ENCODE measurements around the gene BCAR3. TPM values are rescaled to one million over a fixed set of nuclear protein-coding genes. Genes with fewer than 3 reads are reported as not detected.

The BCAR3 gene
- total RNA-seq, 1 experiment from 2014 or later = 9.3 TPM

- intact Hi-C loops (cut with micrococcal nuclease; ENCODE audit: unreplicated experiment) = no loop called here
- H3K27me3 Mint-ChIP-seq (ENCODE audit: insufficient read depth, unreplicated experiment) = no peaks in the 10 kb centered on the region
- H3K27me3 ChIP-seq (replicated peaks; ENCODE audit: control insufficient read depth, insufficient read depth, low read length) = no peaks in the 10 kb centered on the region
- no TSS peak for BruUV-seq (replicated peaks)
- CTCF ChIA-PET = no interaction called here
- no peaks in the 10 kb centered on the region for H3K9me3 Mint-ChIP-seq (ENCODE audit: unreplicated experiment)
- H3K27ac Mint-ChIP-seq (ENCODE audit: unreplicated experiment) = no peak overlapping the region
- H3K9me3 ChIP-seq = no peaks in the 10 kb centered on the region
- H3K4me3 ChIP-seq (ENCODE audit: low read depth, low read length) = no peak overlapping the region
- H3K36me3 ChIP-seq (ENCODE audit: control insufficient read depth, insufficient read depth, low read length) = no peaks in the 10 kb centered on the region
- POLR2A ChIA-PET = no interaction called here
- peaks cover 7% of the 10 kb centered on the region for H3K36me3 Mint-ChIP-seq (ENCODE audit: insufficient read depth, unreplicated experiment)
- TF ChIP-seq CTCF (IDR thresholded peaks at IDR 0.05; ENCODE audit: insufficient read depth in 1 of 2, low read depth in 1 of 2, low read length in 1 of 2, severe bottlenecking in 1 of 2, unreplicated experiment in 1 of 2) = no peak
- H3K4me3 Mint-ChIP-seq (ENCODE audit: unreplicated experiment) = no peak overlapping the region
- DNase-seq = no peak
- H3K4me1 ChIP-seq = peaks cover 26% of the 10 kb centered on the region
- H3K4me1 Mint-ChIP-seq (ENCODE audit: low read depth, unreplicated experiment) = peaks cover 17% of the 10 kb centered on the region
These were observed 69.1 kb downstream of the BCAR3 start for GRCh38 chr1:93612510-93612909.

- POLR2A ChIA-PET = no interaction called here
- no peak for TF ChIP-seq CTCF (IDR thresholded peaks at IDR 0.05; ENCODE audit: insufficient read depth in 1 of 2, low read depth in 1 of 2, low read length in 1 of 2, severe bottlenecking in 1 of 2, unreplicated experiment in 1 of 2)
- H3K4me3 ChIP-seq (ENCODE audit: low read depth, low read length) = no peak overlapping the region
- BruUV-seq (replicated peaks) = no TSS peak
- H3K4me1 ChIP-seq = peaks cover 17% of the 10 kb centered on the region
- Mint-ChIP-seq H3K36me3 (ENCODE audit: insufficient read depth, unreplicated experiment) (peaks cover 14% of the 10 kb centered on the region), H3K9me3 (ENCODE audit: unreplicated experiment) (no peaks in the 10 kb centered on the region), H3K4me1 (ENCODE audit: low read depth, unreplicated experiment) (peaks cover 14% of the 10 kb centered on the region), H3K4me3 (ENCODE audit: unreplicated experiment) (no peak overlapping the region), H3K27ac (ENCODE audit: unreplicated experiment) (no peak overlapping the region), H3K27me3 (ENCODE audit: insufficient read depth, unreplicated experiment) (no peaks in the 10 kb centered on the region)
- no peaks in the 10 kb centered on the region for H3K27me3 ChIP-seq (replicated peaks; ENCODE audit: control insufficient read depth, insufficient read depth, low read length)
- H3K9me3 ChIP-seq = no peaks in the 10 kb centered on the region
- CTCF ChIA-PET = interaction anchor here (0.6 kb wide), 1 partner anchor 56 kb away, joined by 4 read pairs; no protein-coding TSS in a partner anchor
- no peaks in the 10 kb centered on the region for H3K36me3 ChIP-seq (ENCODE audit: control insufficient read depth, insufficient read depth, low read length)
- no peak for DNase-seq
- intact Hi-C loops (cut with micrococcal nuclease; ENCODE audit: unreplicated experiment) = no loop called here
These were observed 70.0 kb downstream of the BCAR3 start for GRCh38 chr1:93611668-93612067.

- Mint-ChIP-seq H3K27ac (ENCODE audit: unreplicated experiment) (no peak overlapping the region), H3K9me3 (ENCODE audit: unreplicated experiment) (no peaks in the 10 kb centered on the region), H3K4me1 (ENCODE audit: low read depth, unreplicated experiment) (peaks cover 28% of the 10 kb centered on the region), H3K27me3 (ENCODE audit: insufficient read depth, unreplicated experiment) (no peaks in the 10 kb centered on the region), H3K36me3 (ENCODE audit: insufficient read depth, unreplicated experiment) (peaks cover 17% of the 10 kb centered on the region), H3K4me3 (ENCODE audit: unreplicated experiment) (no peak overlapping the region)
- Histone ChIP-seq H3K4me1 (peaks cover 16% of the 10 kb centered on the region), H3K9me3 (no peaks in the 10 kb centered on the region), H3K4me3 (ENCODE audit: low read depth, low read length) (no peak overlapping the region), H3K27me3 (replicated peaks; ENCODE audit: control insufficient read depth, insufficient read depth, low read length) (no peaks in the 10 kb centered on the region), H3K36me3 (ENCODE audit: control insufficient read depth, insufficient read depth, low read length) (no peaks in the 10 kb centered on the region)
- ChIA-PET POLR2A (no interaction called here), CTCF (no interaction called here)
- no peak for DNase-seq
- no peak for TF ChIP-seq CTCF (IDR thresholded peaks at IDR 0.05; ENCODE audit: insufficient read depth in 1 of 2, low read depth in 1 of 2, low read length in 1 of 2, severe bottlenecking in 1 of 2, unreplicated experiment in 1 of 2)
- intact Hi-C loops (cut with micrococcal nuclease; ENCODE audit: unreplicated experiment) = no loop called here
- no TSS peak for BruUV-seq (replicated peaks)
These were observed 72.1 kb downstream of the BCAR3 start for GRCh38 chr1:93609536-93609935.

Measured in Caco-2 (cell line).